AG09319 (cell line): ENCODE results near the gene HMOX2.

Experiments used
- DNase-seq: peaks from one replicate; pipeline ENCODE4 v3.0.0-alpha.2; 2010; ENCODE audit warnings: low read depth; ENCODE audit errors: extremely low read depth
- TF ChIP-seq, protein P1 (sequence below): IDR thresholded peaks from 2 replicates; pipeline ENCODE4 v1.5.1; 2011; ENCODE audit warnings: low read depth, mild to moderate bottlenecking, inconsistent platforms, low read length, moderate library complexity

HMOX2 gene

DNA sequence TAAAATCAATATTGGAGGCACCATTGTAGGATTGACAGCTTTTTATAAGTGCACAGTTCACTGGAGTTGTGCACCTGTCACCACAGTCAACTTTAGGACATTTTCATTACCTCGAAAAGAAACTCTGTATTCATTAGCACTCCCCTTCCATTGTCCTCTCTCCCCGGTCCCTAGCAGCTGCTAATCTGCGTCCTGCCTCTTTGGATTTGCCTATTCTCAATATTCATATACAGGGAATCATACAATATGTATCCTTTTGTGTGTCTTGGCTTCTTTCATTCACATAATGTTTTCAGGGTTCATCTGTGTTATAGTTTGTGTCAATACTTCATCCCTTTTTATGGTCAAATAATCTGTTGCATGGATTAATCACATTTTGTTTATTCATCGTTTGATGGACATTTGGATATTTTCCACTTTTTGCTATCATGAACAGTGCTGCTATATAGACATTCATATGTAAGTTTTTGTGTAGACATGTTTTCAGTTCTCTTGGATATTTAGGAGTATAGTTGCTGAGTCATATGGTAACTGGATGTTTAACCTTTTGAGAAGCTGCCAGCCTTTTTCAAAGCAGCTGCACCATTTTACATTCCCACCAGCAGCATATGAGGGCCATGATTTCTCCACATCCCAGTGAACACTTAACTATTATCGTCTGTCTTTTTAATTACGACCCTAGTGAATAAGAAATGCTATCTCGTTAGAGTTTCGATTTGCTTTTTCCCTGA, 40.7 kb upstream of the HMOX2 start:
- TF ChIP-seq, protein P1, sequence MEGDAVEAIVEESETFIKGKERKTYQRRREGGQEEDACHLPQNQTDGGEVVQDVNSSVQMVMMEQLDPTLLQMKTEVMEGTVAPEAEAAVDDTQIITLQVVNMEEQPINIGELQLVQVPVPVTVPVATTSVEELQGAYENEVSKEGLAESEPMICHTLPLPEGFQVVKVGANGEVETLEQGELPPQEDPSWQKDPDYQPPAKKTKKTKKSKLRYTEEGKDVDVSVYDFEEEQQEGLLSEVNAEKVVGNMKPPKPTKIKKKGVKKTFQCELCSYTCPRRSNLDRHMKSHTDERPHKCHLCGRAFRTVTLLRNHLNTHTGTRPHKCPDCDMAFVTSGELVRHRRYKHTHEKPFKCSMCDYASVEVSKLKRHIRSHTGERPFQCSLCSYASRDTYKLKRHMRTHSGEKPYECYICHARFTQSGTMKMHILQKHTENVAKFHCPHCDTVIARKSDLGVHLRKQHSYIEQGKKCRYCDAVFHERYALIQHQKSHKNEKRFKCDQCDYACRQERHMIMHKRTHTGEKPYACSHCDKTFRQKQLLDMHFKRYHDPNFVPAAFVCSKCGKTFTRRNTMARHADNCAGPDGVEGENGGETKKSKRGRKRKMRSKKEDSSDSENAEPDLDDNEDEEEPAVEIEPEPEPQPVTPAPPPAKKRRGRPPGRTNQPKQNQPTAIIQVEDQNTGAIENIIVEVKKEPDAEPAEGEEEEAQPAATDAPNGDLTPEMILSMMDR = no peak
- DNase-seq = no peak

GRCh38 chr16:4437366-4437765, 38.8 kb upstream of the HMOX2 start:
- DNase-seq = no peak
- TF ChIP-seq, protein P1 = no peak

DNA sequence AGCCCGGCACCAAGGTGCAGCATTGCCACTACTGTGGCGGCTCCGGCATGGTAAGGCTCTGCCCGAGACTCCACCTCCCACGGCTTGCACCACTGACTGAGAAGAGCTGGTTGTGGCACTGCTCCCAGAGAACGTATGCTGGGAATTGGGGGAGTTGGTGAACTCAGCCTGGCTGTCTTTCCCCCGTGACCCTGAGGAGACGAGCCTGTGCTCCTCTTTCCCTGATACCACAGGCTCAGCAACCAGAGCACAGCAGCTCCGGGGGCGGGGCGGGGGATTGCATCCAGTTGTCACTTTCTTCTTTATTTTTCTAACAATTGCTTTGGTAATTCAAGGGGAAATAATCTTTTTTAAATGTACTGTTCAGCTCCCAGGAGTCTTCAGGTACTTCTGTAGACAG, 33.8 kb upstream of the HMOX2 start:
- TF ChIP-seq, protein P1 = no peak
- DNase-seq = no peak

DNA sequence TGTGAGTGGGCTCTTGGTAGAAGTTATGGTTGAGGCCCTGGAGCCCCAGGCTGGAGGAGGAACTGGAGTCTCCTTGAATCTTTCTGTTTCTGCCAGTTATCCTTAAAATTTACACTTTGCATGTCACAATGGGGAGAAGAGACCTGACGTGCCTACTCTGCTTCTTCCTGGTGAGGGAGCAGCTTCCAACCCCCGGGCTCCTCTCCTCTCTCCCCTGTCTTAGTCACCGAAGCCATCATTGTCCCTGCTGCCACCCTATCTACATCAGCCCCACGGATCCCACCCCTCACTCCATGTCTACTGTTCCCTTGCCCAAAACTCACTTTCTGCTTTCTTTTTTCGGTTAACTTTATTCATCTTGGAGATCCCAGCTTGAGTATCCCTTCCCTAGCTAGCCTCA, 32.9 kb upstream of the HMOX2 start:
- no peak for DNase-seq
- TF ChIP-seq, protein P1 = no peak

- DNase-seq = no peak
- TF ChIP-seq, protein P1 = no peak
Measured at GRCh38 chr16:4443986-4444385, 32.2 kb upstream of the HMOX2 start.

GRCh38 chr16:4450430-4450829, 25.8 kb upstream of the HMOX2 start:
- TF ChIP-seq, protein P1 = no peak

GRCh38 chr16:4450931-4451519, 25.2 kb upstream of the HMOX2 start:
- TF ChIP-seq, protein P1 = no peak
- DNase-seq = peak; percentile 39

More at GRCh38 chr16:4450430-4450829, 25.8 kb upstream of the HMOX2 start:
- no peak for DNase-seq
